ENCODE measurements around the gene TCF3.
"Not testable (repeated sequence)": the region's sequence is repeated elsewhere in the genome, so short reads cannot be mapped to it uniquely, and the experiment has no call there.

TCF3 gene

GRCh38 chr19:1650650-1651567, 1.5 kb downstream of the TCF3 start:
- peak; percentile 19 for DNase-seq

DNA sequence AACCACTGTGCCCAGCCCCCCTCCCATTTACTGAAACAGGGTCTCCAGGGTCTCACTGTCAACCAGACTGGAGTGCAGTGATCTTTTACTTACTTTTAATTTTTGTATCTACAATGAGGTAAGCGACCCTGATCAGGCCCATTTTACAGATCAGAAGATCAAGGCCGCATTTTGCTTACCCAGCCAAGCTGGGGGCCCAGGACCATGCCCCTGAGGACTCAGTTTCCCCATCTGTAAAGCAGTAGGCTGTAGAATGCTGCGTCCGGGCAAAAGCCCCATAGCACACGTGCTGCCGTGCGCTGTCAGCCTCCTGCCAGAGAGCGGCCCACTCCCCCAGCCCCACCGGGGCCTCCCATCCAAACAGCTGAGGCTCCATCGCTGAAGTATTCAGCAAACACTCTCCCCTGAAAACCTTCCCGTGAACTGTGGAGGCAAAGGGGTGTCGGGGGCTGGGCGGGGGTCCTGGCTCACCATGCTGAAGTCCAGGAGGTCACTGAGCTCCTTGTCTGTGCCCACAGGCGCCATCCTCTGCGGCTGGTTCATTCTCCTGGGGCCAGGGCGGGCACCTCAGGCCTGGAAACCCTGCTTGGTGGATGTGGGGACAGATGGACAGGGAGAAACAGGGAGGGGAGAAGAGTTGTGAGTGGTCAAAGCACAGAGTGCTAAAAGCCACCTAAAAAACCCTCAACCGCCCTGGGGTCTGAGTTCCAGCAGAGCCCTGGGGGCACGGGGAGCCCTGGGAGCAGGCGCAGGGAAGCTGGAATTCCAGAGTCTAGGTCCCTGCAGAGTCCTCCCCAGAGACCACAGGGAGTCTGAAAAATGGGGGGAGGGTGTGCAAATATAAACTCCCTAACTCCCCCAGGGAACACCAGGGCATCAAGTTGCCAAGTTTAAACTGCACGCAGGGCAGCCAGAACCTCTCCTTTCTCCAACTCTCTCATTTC, 2.4 kb downstream of the TCF3 start:
- no peak for DNase-seq

GRCh38 chr19:1648920-1649541, 3.4 kb downstream of the TCF3 start:
- no peak for DNase-seq

DNA sequence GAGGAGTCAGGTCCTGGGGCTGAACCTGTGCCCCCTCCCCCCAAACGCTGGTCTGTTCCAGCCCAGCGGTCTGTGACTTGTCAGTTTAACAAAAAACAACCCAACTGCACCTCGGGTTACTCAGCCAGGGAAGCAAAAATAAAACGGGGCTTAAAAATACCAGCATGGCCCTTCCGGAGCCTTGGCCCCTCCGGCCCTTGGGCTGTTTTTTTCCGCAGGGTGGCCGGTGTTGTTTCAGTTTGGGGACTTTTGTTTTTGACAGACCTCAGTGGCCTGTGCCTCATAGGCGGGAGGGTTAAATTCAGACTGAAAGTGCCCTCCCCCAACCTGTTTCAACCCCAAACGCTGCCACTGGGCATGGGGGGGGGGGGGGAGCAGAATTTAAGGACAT, 4.0 kb downstream of the TCF3 start:
- DNase-seq: no peak

- DNase-seq: no peak
Measured at GRCh38 chr19:1647501-1648458, 4.6 kb downstream of the TCF3 start.

DNA sequence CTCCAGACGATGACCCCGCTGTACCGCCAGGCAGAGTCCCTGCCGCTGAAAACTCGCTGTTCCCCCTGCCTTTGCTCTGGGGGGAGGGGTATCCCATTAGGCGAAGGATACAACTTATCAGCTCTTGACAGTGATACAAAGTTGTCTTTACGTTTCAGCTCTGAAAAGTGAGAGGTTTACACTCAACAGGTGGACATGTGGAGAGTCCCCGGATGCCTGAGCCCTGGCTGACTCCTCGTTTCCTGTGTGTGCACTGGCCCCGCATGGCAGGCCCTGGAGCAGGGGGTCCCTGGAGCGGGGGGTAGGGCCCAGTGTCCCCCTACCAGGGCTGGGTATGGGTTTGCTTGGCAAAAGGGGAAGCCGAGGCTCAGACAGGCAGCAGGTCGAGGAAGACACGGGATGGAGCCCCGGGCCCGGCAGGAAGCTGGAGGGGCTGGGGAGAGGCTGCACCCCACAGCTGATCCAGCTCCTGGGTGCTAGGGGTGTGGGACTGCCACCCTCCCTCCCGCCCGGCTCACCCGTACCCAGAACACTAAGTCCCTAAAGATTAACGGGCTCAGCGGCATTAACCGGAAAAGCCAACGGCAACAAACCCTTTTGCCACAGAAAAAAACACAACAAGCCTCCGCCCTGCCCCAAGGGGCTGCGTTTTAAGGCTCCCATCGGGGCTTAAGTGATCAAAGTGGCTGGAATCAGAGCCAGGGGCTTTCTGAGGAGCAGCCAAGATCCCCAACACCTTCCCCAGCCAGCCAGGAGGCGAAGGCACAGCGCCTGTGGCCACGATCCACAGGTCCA, 5.6 kb downstream of the TCF3 start:
- no peak for DNase-seq

DNA sequence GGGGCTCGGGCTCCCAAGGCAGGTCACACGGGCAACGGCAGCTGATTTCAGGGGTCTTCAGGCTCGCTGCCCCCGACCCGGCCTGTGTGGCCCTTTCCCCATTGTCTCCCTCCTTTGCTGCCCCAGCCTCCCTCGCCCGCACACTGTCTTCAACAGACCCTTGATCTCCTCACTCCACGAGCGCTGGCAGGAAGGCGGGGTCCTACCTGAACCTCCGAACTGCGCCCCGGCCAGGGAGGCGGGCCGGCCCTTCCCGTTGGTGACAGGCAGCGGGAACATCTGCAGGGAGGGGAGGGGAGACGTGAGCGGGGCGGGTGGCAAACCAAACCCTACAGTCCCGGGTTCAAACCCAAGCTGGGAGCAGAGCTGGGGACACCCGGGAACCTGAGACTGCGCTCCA, 6.3 kb downstream of the TCF3 start:
- no peak for DNase-seq

DNA sequence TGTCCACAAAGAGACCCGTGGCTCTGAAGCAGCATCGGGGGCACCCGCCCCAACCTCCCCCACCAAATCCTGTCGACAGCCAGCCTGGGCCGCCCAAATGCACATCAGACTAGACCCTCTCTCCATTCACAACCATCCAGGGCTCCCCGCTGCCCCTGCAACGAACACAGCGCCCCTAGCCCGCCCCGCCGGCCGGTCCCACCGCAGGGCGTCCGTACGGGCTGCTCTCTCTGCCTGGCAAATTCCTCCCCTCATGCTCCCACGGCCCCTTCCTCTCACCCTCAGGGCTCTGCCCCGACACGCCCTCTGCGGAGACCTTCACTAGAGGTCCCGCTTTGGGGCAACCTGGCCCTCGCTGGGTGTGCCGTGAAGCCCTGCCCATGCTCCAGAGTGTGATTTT, 7.1 kb downstream of the TCF3 start:
- no peak for DNase-seq

GRCh38 chr19:1644070-1644469, 8.3 kb downstream of the TCF3 start:
- DNase-seq: no peak

- DNase-seq: not testable (repeated sequence)
Measured at GRCh38 chr19:1640893-1641448, 11.4 kb downstream of the TCF3 start.

- DNase-seq: no peak
Measured at GRCh38 chr19:1636325-1637236, 15.8 kb downstream of the TCF3 start.

GRCh38 chr19:1634938-1635243, 17.5 kb downstream of the TCF3 start:
- no peak for DNase-seq

GRCh38 chr19:1634242-1634937, 18.0 kb downstream of the TCF3 start:
- no peak for DNase-seq

GRCh38 chr19:1633269-1633826, 19.1 kb downstream of the TCF3 start:
- no peak for DNase-seq

GRCh38 chr19:1632462-1633268, 19.8 kb downstream of the TCF3 start:
- no peak for DNase-seq

- no peak for DNase-seq
Measured at GRCh38 chr19:1631557-1632100, 20.8 kb downstream of the TCF3 start.

DNA sequence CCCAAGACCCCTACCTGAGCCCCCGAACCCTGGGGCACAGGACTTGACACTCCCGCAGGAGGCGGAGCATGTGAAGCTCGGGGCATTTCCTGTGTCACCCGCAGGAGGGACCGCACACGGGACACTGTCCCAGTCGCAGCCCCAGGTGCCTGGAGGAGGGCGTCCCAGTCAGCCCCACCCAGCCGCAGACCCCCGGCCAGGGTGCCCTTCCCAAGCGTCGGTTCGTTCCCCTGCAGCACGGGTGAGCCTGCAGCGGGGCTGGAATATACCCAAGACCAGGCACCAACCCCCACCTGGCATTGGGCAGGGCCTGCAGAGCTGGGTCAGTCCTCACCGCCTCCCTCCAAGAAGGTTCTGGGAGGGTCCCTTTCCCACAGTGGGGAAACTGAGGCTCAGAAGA, 21.6 kb downstream of the TCF3 start:
- no peak for DNase-seq

DNA sequence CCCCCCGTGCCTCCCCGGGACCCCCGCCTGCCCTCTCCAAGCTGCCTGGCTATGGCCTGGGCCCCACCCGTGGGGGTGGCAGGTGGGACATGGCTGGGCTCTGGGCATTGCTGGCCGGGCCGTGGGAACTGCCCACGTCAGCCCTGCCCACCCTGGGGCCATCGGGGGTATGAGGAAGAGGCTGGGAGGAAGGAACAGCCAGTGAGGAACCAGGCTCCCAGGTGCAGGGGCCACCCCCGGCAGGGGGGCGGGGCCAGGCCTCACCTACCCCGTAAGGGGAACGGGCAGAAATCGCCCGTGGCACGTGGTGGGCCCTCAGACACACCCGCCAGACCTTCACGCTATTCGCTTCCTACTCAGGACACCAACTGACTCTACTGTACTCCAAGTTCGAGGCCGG, 22.4 kb downstream of the TCF3 start:
- DNase-seq: no peak
